ENCODE data around the gene SDK1. TPM values are rescaled to one million over a fixed set of nuclear protein-coding genes. Genes with fewer than 3 reads are reported as not detected.

SDK1 gene
- total RNA-seq, 4 donors from 2014 or later, result under 0.01 to 16.2 (median 7.2) TPM

- intact Hi-C loops (cut with DNase I; ENCODE audit: low total_unique reads), result no loop called here
- Histone ChIP-seq H3K9me3 (no peaks in the 10 kb centered on the region), H3K4me1 (no peaks in the 10 kb centered on the region), H3K27ac (no peak overlapping the region), H3K36me3 (no peaks in the 10 kb centered on the region), H3K4me3 (no peak overlapping the region), H3K27me3 (no peaks in the 10 kb centered on the region)
- no peak for DNase-seq
- no peak for TF ChIP-seq POLR2A (IDR thresholded peaks at IDR 0.05)
- TF ChIP-seq CTCF (IDR thresholded peaks at IDR 0.05), result no peak
Measured at GRCh38 chr7:3540456-3541220, 239.6 kb downstream of the SDK1 start.

- no peak for TF ChIP-seq CTCF (IDR thresholded peaks at IDR 0.05)
- no peak for TF ChIP-seq POLR2A (IDR thresholded peaks at IDR 0.05)
- H3K9me3 ChIP-seq, result no peaks in the 10 kb centered on the region
- H3K4me3 ChIP-seq, result no peak overlapping the region
- no peak for DNase-seq
- no peak overlapping the region for H3K27ac ChIP-seq
- no peaks in the 10 kb centered on the region for H3K27me3 ChIP-seq
- intact Hi-C loops (cut with DNase I; ENCODE audit: low total_unique reads), result no loop called here
- H3K4me1 ChIP-seq, result no peaks in the 10 kb centered on the region
- H3K36me3 ChIP-seq, result no peaks in the 10 kb centered on the region
Measured at GRCh38 chr7:3544202-3544601, 243.2 kb downstream of the SDK1 start.

- Histone ChIP-seq H3K36me3 (no peaks in the 10 kb centered on the region), H3K27me3 (no peaks in the 10 kb centered on the region), H3K27ac (no peak overlapping the region), H3K4me1 (no peaks in the 10 kb centered on the region), H3K9me3 (no peaks in the 10 kb centered on the region), H3K4me3 (no peak overlapping the region)
- DNase-seq, result no peak
- TF ChIP-seq CTCF (IDR thresholded peaks at IDR 0.05), result no peak
- no peak for TF ChIP-seq POLR2A (IDR thresholded peaks at IDR 0.05)
- intact Hi-C loops (cut with DNase I; ENCODE audit: low total_unique reads), result no loop called here
Measured at GRCh38 chr7:3548815-3549214, 247.8 kb downstream of the SDK1 start.

GRCh38 chr7:3549601-3550000, 248.5 kb downstream of the SDK1 start:
- Histone ChIP-seq H3K27ac (no peak overlapping the region), H3K4me3 (no peak overlapping the region), H3K36me3 (no peaks in the 10 kb centered on the region), H3K9me3 (no peaks in the 10 kb centered on the region), H3K4me1 (no peaks in the 10 kb centered on the region), H3K27me3 (no peaks in the 10 kb centered on the region)
- intact Hi-C loops (cut with DNase I; ENCODE audit: low total_unique reads), result no loop called here
- no peak for TF ChIP-seq CTCF (IDR thresholded peaks at IDR 0.05)
- TF ChIP-seq POLR2A (IDR thresholded peaks at IDR 0.05), result no peak
- DNase-seq, result no peak

- H3K27ac ChIP-seq, result no peak overlapping the region
- DNase-seq, result no peak
- H3K4me1 ChIP-seq, result no peaks in the 10 kb centered on the region
- H3K36me3 ChIP-seq, result no peaks in the 10 kb centered on the region
- no peaks in the 10 kb centered on the region for H3K27me3 ChIP-seq
- TF ChIP-seq POLR2A (IDR thresholded peaks at IDR 0.05) (no peak), CTCF (IDR thresholded peaks at IDR 0.05) (no peak)
- H3K4me3 ChIP-seq, result no peak overlapping the region
- intact Hi-C loops (cut with DNase I; ENCODE audit: low total_unique reads), result no loop called here
- H3K9me3 ChIP-seq, result no peaks in the 10 kb centered on the region
Measured at GRCh38 chr7:3551536-3551935, 250.5 kb downstream of the SDK1 start.

Data from uterus (tissue), 4 donors.